ENCODE measurements around the gene ZNF316.

Gene ZNF316

DNA sequence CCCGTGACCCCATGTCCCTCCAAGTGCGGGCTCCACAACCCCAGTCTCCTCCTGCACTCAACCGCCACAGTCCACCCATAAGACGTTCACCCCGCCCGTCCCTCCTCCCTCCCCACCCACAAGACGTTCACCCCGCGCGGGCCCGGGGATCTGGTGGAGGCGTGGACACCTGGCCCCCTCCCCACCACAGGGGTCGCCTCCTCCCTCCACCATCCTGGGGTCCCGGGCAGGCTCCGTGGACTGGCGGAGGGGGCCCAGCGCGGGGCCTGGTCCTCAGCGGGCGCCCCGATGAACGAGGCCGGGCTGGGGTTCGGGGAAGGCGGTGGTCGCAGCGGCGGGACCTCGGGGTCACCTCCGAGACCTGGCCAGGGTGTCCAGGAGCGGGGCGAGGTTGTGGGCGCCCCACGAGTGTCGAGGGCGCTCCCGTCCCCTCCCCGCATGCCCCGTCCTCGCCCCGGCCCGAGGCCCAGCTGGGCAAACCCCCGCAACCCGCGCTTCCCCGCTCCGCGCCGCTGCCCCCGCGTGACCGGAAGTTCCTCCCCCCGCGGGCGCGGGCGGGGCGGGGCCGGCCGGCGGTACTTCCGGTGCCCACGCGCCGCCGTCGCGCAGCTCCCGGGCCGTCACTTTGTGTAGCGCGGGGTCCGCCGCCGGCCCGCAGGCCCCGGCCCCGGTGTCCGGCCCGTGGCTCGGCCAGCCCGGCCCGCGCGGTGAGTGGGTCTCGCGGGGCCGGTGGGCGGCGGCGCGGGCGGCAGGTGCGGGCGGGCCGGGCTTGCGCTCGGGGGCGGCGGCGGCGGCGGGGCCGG lies at the start of gene ZNF316:
Gene ZNF316, plus strand, starts transcription at position 578 of the 803 bp plus-strand sequence. CDS start 5,092 bp downstream, outside the sequence.
- DNase-seq = peak; percentile 82

DNA sequence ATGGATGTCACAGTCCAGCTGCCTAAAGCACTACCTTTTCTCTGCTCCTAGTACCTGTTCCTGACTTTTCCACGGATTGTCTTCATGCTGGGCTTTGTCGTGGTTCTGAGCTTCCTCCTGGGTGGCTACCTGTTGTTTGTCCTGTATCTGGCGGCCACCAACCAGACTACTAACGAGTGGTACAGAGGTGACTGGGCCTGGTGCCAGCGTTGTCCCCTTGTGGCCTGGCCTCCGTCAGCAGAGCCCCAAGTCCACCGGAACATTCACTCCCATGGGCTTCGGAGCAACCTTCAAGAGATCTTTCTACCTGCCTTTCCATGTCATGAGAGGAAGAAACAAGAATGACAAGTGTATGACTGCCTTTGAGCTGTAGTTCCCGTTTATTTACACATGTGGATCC lies 48.6 kb upstream of the ZNF316 start:
- DNase-seq = no peak

GRCh38 chr7:6589151-6589828 lies 47.8 kb upstream of the ZNF316 start:
- no peak for DNase-seq

DNA sequence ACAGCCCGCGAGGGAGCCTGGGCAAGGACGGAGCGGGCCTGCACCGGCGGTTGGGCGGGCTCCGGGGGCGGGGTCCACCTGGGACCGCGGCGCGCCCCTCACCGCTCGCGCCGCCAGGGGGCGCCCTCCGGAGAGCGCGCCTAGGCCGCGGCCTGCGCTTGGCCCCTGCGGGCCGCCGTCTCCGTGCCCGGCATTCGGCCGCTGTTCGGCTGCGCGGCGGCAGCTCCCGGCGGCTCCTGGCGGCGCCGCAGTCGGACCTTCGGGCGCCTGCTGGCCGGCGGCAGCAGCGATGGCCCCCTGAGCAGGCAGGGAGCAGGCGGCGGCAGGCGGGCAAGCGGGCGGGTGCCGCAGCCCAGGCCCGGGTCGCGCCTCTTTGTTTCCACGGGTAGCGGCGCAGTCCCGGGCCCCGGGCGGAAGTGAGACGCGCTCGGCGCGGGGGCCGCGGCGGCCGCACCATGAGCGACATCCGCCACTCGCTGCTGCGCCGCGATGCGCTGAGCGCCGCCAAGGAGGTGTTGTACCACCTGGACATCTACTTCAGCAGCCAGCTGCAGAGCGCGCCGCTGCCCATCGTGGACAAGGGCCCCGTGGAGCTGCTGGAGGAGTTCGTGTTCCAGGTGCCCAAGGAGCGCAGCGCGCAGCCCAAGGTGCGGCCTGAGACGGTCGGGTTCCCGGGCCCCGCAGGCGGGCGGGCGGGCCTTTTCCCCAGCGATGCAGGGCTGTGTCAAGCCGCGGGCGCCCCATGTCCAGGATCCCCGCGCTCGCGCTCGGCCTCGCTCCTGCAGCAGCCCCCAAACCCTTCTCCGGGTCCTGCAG lies 47.1 kb upstream of the ZNF316 start, which contains the start of gene INTS15:
Gene INTS15, plus strand, starts transcription at position 193 of the 816 bp plus-strand sequence. Its CDS starts 263 bp downstream, at position 456.
- DNase-seq = peak; percentile 95

GRCh38 chr7:6590645-6591110 lies 46.4 kb upstream of the ZNF316 start:
- DNase-seq = no peak

DNA sequence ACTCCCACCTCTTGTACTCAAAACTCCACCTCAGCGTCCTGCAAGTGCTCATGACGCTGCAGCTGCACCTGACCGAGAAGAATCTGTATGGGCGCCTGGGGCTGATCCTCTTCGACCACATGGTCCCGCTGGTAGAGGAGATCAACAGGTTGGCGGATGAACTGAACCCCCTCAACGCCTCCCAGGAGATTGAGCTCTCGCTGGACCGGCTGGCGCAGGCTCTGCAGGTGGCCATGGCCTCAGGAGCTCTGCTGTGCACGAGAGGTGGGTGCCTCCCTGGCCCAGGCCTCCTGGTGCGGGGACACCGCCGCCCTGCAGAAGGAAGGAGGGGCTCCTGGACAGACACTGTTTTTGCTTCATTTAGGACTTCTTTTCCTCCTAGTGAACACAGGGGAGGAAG lies 37.0 kb upstream of the ZNF316 start:
- no peak for DNase-seq

DNA sequence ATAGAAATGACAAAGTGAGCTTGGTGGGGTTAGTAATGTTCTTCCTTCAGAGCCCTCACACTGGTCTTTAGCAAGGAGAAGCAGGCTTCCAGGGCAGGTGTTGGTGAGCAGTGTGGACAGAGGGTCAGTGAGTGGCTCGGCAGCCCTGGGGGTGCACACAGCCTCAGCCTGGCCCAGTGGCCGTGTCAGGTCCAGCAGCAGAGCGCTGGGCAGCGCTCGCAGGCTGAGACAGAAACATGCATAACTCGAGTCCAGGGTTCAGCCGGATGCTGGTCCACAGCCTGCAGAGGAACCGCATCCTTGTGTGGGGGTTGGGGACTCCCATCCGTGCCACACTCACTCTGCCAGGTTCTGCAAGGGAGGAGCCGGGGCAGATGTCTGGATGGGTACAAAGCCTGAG lies 32.7 kb upstream of the ZNF316 start:
- DNase-seq = no peak

DNA sequence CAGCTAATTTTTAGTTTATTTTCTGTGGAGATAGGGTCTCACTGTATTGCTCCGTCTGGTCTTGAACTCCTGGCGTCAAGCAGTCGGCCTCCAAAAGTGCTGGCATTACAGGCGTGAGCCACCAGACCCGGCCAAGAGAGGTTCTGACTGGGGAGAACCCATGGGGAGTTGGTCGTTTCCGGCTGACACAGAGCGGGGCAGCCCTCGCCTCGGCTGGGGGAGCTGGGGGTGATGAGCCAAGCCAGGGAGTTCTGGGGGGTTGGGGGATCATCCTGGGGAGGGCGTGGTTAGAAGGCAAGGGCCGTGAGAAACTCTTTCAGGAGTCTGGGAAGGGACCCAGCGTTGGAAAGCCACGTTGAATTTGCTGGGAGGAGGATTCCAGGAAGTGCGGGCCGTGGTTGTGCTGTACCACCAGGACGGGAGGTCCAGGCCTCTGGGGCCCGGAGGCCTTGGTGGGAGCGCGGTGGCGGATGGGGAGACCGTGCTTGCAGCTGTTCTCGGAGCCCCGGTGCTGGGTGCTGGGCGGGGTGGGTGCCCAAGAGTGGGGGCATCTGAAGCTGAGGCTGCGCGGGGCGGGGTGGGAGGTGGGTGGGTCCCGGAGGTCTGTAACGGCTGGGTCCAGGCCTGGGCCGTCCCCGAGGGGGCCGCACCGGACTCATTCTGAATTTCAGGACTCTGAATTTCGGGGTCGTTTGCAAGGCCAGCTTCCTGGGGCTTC lies 30.1 kb upstream of the ZNF316 start:
- DNase-seq = no peak

GRCh38 chr7:6607651-6608051 lies 29.5 kb upstream of the ZNF316 start:
- DNase-seq = no peak

DNA sequence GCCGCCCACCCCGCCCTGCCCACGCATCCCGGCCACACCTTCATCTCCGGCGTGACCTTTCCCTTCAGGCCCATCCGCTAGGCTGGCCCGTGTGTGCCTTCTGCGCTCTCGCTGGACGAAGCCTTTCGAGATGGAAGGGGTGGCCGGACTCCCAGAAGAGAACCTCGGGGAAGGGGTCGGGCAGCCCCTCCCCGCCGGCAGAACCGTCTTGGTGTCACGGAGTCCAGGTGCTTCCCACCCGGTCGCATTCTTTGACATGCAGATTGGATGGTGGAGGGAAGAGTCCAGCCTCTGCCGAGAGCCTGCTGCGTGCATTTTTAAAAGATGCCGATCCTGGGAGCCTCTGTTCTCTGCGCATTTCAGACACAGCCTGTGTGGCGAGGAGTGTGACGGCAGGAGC lies 29.0 kb upstream of the ZNF316 start:
- no peak for DNase-seq

- DNase-seq = no peak
Measured at GRCh38 chr7:6608794-6609193, 28.3 kb upstream of the ZNF316 start.

- DNase-seq = peak; percentile 45
Measured at GRCh38 chr7:6612819-6613218, 24.3 kb upstream of the ZNF316 start.

DNA sequence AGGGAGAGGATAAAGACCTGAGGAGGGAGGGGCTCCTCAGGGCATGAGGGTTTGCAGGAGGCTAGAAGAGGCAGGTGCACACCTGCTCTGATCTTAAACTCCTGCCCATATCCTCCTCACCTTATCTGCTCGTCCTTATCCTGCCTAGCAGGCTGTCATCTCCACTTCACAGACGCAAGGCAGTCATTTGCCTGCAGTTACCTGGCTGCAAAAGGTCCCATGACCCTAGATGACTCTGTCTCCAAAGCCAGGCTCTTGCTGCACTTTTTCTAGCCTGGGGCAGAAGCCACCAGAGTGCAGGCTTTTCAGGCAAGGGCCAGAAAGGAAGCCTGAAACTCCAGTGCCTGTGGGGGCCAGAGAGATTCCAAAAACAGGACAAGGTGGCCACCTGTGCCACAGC lies 23.4 kb upstream of the ZNF316 start:
- DNase-seq = peak; percentile 62

DNA sequence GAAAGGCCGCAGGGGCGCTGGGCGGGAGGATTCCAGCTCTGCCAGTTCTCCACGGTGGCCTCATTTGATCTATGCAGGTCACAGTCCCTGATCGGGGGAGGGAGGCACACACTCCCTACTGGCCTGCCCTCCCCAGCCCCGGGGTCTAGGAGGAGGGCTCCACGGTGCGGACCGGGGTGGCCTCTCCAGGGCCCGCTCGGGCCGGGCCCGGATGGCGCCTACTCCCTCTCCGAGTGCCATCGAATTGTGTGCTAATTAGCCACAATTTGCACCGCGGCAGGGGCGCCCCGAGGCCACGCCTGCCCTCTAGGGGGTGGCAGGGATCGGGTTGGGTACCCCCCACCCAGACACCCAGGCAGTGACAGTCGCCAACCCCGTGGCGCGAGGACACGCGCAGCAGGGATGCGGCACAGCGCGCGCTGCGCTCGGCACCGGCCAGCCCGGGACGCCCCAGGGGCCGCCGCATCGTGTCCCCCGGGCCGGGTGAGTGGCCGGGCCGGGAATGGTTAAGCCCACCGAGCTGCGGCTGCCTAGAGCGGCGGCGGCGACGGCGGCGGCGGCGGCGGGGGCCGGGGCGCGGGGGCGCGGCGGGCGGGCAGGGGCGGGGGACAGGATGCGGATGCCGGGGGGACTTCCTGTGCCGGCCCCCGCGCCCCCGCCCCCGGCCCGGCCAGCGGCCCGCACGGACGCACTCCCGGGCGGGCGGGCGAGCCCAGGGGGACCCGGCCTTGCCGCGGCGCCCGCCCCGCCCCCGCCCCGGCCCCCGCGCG lies 22.0 kb upstream of the ZNF316 start, which contains the start of gene ZNF853:
Gene ZNF853, plus strand, starts transcription at position 658 of the 770 bp plus-strand sequence. CDS start 565 bp downstream, outside the sequence.
- DNase-seq = peak; percentile 64

- DNase-seq = peak; percentile 96
Measured at GRCh38 chr7:6615723-6616555, 21.2 kb upstream of the ZNF316 start.

DNA sequence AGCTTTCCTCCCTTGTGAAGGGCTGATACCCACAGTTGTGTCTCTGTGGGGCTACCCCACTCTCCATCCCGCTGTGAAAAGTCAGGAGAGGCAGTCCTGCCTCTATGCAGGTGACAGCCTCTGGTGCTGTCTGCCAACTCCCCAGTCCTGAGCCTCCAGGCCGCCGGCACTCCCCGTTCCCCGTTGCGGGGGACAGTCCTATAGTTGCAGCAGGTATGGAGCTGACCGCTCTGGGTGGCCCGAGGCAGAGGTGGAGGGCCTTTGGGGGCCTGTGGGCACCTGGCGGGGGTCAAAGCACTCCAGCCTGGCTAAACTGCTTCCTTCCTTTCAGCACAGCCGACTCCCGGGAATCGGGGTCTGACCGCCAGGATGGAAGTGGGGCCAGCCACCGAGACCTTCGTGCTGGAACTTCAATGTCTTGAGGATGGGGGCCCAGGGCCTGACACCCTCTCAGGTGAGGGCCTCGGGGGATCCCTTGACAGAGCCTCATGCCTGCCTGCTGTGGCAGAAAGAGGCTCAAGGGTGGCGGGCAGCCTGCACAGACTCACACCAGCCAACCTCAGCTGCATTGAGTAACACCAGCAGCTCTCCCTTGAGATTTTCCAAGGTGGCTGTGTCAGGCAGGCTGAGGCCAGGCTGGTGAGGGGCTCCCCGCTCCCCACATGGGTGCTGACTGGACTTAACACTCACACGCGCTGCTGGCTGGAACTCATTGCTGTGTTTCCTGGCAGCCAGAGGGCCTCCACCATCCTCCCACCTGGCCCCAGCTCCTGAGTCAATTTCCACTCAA lies 20.1 kb upstream of the ZNF316 start:
- DNase-seq = no peak

DNA sequence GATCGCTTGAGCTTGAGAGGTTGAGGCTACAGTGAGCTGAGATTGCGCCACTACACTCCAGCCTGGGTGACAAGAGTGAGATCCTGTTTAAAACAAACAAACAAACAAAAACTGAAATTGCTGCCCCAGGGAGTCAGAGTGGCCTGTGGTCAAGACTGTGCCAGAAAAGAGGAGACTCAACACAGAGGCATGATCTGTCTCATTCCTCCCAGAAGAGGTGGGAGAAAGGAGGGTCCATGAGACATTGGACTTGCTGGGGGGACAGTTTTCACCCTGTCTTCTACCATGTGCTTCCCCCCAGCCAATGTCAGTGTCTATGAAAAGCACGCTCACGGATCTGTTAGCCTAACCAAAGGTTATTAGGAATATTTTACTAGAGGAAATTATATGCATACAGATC lies 18.5 kb upstream of the ZNF316 start:
- no peak for DNase-seq

DNA sequence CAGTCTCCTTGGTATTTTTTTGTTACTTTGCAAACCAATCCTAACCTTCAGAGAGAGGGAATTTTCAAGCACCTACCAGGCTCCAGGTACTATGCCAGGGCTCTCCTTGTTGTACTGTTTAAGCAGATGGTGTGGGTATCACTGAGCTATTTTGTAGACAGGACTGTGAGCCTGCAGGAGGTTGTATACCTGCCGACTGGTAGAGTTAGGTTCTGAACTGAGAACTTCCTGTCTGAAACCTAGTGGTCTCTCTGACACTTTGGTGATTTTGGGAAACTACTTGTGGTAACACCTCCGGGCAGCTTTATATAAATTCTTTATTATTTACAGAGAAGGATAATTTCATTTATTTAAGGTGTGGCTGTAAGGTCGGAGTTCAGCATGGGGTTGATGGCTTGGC lies 17.2 kb upstream of the ZNF316 start:
- DNase-seq = no peak

DNA sequence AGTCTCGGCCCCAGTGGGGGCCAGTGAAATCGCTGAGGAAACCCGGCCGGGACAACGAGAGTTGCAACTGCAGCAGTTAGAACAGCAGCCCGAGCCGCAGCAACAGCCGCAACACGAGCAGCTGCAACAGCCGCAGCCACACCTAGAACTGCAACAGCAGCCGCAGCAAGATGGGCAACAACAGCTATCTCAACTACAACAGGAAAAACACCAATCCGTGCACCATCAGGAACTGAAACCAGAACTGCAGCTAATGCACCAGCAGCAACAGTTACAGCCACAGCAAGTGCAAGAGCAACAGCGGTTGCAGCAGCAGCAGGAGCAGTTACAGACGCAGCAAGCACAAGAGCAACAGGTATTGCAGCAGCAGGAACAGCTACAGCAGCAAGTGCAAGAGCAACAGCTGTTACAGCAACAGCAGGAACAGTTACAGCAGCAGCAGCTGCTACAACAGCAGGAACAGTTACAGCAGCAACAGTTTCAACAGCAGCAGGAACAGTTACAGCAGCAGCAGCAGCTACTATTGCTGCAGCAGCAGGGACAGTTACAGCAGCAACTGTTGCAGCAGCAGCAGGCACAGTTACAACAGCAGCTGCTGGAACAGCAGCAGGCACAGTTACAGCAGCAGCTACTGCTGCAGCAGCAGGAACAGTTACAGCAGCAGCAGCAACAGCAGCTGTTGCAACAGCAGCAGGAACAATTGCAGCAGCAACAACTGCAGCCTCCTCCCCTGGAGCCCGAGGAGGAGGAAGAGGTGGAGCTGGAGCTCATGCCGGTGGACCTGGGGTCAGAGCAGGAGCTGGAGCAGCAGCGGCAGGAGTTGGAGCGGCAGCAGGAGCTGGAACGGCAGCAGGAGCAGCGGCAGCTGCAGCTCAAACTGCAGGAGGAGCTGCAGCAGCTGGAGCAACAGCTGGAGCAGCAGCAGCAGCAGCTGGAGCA lies 15.7 kb upstream of the ZNF316 start:
- no peak for DNase-seq

Measured in DMS53 (cell line).